KG1 (cell line): ENCODE measurements around the gene DEGS2.

Experiments used
- DNase-seq: peaks from one replicate; lab custom pipeline; 2025; lab: John Stamatoyannopoulos, UW

DEGS2 gene

GRCh38 chr14:100132161-100132902 lies 27.1 kb downstream of the DEGS2 start:
- no peak for DNase-seq

GRCh38 chr14:100131181-100131580 lies 28.3 kb downstream of the DEGS2 start:
- DNase-seq, result no peak

DNA sequence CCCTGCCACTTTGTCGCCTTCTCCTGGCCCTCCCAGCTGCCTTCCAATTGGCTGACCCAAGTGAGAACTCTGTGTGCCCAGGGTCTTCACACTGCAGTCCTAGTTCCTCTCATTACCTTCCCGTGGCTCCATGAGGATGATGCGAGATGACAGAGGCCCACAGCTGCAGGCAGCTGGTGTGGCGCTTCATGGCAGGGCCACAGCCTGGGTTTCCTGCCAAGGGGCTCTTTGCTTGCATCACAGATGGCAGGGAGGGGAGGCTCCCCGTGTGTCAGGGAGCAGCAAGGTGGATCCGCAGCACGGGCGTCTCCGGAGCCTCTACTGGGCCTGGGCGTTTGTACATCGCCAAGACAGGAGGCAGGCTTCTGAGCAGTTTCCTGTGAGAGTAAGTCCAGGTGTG lies 28.9 kb downstream of the DEGS2 start:
- no peak for DNase-seq

DNA sequence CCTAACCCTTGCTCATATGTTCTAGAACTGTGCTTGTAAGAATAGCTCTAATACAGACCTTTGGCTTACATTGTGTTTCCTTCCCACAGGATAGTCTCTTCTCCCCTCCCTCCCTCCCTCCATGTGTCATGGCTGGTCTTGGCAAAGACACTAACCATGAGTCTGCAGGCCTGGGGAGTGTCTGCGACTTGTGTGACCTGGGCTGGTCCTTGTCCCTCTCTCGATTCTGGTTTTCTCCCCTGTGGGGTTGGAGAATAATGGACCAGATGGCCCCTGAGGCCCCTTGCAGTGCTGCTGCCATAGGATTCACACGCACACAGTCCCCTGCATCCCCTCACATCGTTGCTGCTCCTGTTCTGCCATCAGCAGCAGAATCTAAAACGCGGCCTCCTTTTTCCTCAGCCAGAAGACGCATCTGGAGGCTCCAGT lies 30.3 kb downstream of the DEGS2 start:
- DNase-seq, result no peak

DNA sequence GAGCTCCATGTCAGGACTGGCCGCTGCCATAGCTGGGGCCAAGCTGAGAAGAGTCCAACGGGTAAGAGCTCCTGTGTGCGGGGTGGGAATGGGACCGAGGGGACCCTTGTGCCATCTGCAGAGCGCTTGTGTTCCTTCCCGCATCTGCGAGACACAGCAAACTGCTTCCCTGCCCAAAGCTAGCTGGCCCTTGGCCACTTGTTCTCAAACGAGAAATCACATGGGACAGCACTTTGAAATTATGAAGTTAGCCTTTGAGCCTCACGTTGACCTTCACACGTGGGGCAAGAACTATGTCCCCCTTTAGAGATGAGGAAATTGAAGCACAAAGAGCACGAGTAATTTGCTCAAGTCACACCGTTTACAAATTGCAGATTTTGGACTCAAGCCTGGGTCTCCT lies 30.8 kb downstream of the DEGS2 start:
- DNase-seq, result no peak

DNA sequence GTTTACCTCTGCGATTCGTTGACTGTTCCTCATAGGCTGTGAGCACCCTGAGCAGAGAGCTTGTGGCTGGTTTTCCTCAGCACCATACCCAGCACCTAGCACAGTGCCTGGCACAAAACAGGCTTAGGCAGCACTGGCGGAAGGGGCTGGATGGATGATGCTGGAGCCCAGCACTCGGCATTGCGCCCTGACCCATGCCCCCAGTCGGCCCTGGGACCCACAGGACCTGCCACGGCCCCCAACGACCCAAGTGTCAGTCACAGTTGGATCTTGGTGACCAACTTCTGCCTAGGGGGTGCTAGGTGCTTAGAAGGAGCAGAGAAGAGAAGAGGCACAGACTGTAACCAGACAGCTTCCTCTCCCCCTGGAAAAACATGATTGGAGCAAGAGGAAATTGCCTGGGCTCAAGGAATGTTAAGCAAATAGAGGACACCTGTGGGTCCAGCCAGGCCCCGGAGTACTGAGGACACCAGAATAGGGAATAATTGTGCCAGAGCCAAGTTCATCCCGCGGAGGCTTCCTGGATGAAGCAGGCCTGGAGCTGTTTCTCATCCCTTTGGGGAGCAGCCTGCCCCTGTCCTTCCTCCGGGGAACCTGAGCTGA lies 31.5 kb downstream of the DEGS2 start:
- no peak for DNase-seq

GRCh38 chr14:100126401-100126800 lies 33.0 kb downstream of the DEGS2 start:
- no peak for DNase-seq

DNA sequence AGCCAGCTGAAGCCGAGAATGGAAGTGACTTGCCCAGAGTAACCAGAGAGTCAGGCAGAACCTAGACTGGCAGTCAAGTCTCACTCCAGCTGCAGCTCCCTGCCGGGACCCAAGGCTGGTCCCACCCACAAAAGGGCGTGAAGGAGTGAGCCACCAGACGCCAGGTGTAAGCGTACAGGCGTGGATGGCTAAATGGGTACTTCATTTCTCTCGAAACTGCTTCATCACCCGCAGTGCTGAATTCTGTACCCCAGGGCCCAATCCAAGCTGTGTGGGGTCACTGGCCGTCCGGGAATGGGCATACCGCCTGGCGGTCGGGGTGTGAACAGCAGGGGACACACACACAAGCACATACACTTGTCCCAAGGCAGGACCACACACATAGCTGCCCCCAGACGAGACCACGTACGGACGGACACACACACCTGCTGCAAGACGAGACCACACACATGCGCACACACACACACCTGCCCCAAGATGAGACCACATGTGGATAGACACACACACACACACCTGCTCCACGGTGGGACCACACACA lies 34.8 kb downstream of the DEGS2 start:
- no peak for DNase-seq

- DNase-seq, result no peak
Measured at GRCh38 chr14:100123618-100124017, 35.8 kb downstream of the DEGS2 start.

DNA sequence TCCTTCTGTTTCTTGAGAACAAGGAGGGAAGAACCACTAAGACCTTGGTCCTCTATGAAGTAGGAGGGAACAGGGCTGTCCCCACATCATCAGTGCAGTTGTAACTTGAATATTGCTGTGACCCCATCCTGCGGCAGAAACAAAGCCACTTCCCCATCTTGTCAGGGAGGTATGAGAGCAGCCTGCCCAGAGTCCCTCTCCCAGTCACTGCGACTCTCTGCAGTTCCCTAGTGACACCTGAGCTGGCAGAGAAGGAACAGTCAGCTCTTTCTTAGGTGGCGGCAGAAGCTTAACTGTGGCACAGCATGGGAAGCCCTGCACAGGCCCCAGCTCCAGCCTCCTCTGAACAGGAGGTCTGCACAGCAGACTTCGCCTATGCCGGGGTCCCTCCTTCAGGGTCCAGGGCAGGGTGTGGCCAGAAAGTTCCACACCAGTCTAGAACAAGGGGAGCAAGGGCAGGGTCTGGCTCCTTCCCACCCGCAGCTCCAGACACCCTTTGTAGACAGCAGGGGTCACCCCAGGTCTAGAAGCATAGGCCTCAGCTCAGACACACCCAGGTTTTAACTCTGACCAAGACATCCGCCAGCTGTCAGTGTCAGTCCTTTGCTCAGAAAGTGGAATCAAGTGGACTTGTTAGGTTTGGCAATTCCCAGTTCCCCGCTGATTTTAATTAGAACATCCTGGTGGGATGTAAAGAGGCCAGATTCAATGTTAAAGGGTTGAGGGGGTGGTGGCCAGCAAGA lies 36.8 kb downstream of the DEGS2 start:
- no peak for DNase-seq

GRCh38 chr14:100121643-100122480 lies 37.6 kb downstream of the DEGS2 start:
- DNase-seq, result no peak

- DNase-seq, result no peak
Measured at GRCh38 chr14:100120522-100121269, 38.7 kb downstream of the DEGS2 start.

DNA sequence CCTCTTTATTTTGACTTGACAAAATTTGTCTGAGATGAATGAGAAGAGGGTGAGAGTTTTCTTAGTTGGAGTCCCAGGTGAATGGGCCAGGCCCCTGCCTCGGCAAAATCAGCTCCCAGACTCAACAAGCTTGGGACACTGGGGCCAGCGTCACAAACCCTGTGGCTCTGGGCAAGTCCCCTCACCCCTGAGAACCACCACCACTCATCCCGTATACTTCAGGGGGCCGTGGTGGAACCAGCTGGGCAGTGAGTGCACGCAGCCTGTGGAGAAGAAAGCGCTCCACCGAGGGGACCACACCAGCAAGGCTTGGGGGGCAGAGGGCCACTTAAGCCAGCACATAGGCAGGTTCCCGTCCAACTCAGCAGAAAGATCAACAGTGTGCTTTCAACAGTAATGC lies 40.2 kb downstream of the DEGS2 start:
- no peak for DNase-seq

- DNase-seq, result no peak
Measured at GRCh38 chr14:100118396-100119011, 40.9 kb downstream of the DEGS2 start.

DNA sequence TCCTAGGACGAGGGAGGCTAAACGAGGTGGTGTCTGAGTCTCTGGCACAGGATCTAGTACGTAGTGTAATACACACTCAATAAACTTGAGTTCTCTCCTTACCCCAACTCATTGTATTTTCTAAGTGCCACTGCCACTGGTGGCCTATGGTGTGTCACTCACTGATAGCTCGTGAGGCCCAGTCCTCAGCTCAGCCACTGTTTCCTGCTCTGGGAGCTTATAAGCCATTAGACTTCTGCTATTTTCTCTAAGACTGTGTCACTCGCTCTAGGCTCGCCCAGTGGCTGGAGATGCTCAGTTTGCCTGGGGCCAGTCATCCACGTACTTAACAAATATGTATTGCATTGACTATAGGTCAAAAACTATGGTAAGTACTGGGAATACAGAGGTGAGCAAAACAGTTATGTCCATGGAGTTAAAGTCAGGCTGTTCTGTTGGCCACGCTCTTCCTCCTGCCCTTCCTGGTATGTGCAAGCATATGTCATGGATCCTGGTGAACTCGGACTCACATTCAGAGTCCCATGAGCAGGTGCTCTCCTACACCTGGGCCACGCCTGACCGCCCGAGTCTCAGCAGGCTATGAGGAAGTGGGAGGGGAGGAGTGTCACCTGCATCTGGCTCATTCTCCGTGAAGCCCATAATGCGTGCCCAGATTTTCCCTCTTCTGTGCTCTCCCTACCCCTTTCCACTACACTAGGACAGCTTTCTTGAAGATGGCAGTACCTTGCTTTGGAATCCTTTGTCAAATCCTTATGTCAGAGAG lies 41.6 kb downstream of the DEGS2 start:
- DNase-seq, result no peak

GRCh38 chr14:100117026-100117425 lies 42.4 kb downstream of the DEGS2 start:
- no peak for DNase-seq

- no peak for DNase-seq
Measured at GRCh38 chr14:100116134-100116533, 43.3 kb downstream of the DEGS2 start.

DNA sequence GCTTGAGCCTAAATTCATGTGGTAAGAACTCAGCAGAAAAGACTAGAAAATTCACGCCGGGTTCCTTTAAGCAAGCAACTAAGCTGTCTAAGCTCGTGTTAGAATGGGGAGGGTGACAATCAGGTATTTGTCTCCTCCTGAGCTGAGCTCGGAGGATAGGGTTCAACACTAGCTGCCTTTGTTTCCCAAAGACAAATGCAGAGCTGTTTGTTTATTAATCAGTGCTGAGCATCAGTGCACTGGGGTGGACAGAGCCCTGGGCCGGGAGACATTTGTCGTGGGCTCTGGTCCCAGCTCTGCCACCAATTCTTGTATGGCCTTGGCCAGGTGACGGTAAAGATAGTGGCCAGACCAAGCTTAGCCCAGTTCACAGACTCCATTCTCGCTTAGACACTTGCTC lies 43.7 kb downstream of the DEGS2 start:
- DNase-seq, result no peak

- DNase-seq, result no peak
Measured at GRCh38 chr14:100115236-100115635, 44.2 kb downstream of the DEGS2 start.
